Left colon (tissue), 2 donors: ENCODE measurements around the gene CCSER1. TPM values are rescaled to one million over a fixed set of nuclear protein-coding genes. Genes with fewer than 3 reads are reported as not detected.
"Not testable (repeated sequence)": the region's sequence is repeated elsewhere in the genome, so short reads cannot be mapped to it uniquely, and the experiment has no call there.

ENCODE experiments used
- ATAC-seq: fragments of 200-7000 bp; cut with Tn5 transposase; one replicate; pipeline ENCODE4 v1.9.1; 2020; ENCODE audit warnings: mild to moderate bottlenecking, moderate library complexity
- DNase-seq, 2 donors: peaks; one replicate each; pipeline ENCODE4 v3.0.0-alpha.2; 2020
- intact Hi-C, 2 donors: fragments of 100-400 bp; cut with DNase I in 1 of 2; cut with micrococcal nuclease in 1 of 2; formaldehyde crosslinking; loops; one replicate each; pipeline versions ENCODE4 v1.11.2 to v1.14.0; 2022; cut with DNase I, micrococcal nuclease
- total RNA-seq, 2 donors: library from RNA; stranded (reverse); fragmentation: NEBNext Ultra II Directional; extraction: Animal tissue kit (Norgen Biotek cat#: 25700); gene quantifications; one replicate each; pipeline ENCODE4 v1.2.1, GENCODE V29; 2021
- donor health status: DM: no; HTN: no; CAD: no.
- donor health status: DM: yes; HTN: yes; CAD: no.

CCSER1 gene
- total RNA-seq, 2 donors from 2014 or later = 14.4 to 22.7 TPM

DNA sequence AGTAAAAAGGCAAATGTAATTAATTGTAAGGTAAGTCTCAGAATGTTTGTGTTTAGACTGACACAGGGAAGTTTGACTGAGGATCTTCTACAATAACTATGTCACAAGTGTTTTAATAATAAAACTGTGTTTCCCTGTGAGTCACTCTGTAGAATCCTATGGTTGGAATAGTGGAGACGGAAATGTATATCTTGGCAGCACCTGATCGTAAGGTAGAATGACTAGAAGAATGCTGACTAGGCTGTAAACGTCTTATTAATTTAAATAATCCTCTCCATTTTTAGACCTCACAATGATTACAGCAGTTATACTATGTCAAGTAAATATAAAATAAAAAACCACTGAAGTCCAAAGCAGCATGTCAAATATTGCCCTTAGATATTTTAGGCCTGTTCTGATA, 266.0 kb downstream of the CCSER1 start:
- intact Hi-C loops = no loop called here
- ATAC-seq (no peak), DNase-seq (no peak)

DNA sequence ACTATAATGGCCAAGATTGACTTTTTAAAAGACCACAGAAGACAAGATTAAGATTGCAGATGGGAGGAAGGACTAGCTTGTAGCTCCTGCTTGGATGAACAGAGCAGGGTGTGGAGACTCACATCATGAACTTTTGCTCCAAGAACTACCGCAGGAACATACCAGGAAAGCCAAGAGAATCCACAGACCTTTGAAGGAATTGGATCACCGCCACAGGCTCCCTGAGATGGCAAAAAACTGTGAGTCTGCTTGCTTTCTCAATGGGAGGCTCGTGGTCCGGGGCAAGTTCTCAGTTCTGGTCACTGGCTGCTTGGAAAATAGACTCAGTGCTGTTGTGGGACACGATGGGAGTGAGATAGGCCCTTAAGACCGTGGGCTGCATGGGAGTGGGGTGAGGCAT, 276.6 kb downstream of the CCSER1 start:
- intact Hi-C loops = no loop called here
- DNase-seq (no peak), ATAC-seq (no peak)

DNA sequence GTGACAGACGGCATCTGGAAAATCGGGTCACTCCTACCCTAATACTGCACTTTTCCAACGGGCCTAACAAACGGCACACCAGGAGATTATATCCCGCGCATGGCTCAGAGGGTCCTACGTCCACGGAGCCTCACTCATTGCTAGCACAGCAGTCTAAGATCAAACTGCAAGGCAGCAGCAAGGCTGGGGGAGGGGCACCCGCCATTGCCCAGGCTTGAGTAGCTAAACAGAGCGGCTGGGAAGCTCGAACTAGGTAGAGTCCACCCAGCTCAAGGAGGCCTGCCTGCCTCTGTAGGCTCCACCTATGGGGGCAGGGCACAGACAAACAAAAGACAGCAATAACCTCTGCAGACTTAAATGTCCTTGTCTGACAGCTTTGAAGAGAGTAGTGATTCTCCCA, 280.7 kb downstream of the CCSER1 start:
- ATAC-seq, DNase-seq, intact Hi-C loops: not testable (repeated sequence)

- intact Hi-C loops, DNase-seq, ATAC-seq: not testable (repeated sequence)
Observed at GRCh38 chr4:90412786-90413185, 285.6 kb downstream of the CCSER1 start.

DNA sequence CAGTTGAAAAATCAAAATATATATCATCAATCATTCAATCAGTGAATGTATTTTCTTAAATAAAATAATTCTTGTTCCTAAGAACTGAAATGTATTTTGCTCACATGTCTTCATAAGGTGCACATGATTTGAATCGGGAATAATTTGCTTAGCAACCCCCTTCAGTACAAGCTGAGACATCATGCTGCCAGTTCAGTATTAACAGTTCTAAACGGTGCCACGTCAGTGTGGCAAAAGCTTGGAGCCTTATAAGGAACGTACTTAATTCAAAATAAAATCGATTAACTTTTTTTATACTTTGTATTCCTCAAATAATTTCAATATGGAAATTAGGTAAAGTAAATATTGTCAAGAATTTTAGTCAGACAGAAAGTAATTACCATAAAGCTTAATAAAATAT, 287.9 kb downstream of the CCSER1 start:
- ATAC-seq = no peak
- DNase-seq = no peak
- intact Hi-C loops = no loop called here

GRCh38 chr4:90419124-90419711, 292.0 kb downstream of the CCSER1 start:
- ATAC-seq = peak; percentile 79
- intact Hi-C loops = no loop called here
- no peak for DNase-seq

DNA sequence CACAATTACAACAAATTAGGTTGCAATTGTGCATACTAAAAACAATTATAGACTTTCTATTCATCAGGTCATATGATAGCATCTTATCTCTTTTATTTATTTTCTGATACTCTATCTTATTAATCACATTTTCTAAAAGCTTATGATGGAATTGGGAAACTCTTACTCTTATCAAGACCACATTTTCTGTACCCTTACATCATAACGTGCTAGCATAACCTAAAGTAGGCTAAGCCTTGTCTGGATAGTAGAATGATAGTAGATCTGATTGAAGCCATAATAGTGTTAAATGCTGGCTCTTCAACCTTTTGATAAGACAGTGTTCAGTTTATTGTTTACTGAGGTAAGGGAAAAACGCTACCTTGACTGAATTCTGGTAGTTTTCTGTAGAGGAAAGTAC, 294.0 kb downstream of the CCSER1 start:
- intact Hi-C loops = no loop called here
- ATAC-seq (no peak), DNase-seq (no peak)

DNA sequence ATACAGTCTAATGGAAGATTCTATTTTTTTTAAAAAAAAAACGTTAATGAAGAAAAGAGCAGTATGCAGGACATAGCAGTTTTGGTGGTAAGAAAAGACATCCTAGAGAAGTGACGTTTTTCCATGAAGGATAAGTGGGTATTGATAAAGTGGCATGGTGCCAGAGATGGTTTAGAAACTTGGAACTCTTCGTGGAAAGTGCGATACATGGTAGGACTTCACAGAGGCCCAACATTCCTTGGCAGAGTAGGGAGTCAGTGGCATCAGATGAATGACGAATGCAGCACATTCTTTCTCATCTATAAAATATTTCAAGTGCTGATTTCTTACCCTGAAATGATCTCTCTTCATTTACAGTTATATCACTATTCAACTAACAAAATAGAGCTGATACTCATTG, 298.7 kb downstream of the CCSER1 start:
- intact Hi-C loops = no loop called here

DNA sequence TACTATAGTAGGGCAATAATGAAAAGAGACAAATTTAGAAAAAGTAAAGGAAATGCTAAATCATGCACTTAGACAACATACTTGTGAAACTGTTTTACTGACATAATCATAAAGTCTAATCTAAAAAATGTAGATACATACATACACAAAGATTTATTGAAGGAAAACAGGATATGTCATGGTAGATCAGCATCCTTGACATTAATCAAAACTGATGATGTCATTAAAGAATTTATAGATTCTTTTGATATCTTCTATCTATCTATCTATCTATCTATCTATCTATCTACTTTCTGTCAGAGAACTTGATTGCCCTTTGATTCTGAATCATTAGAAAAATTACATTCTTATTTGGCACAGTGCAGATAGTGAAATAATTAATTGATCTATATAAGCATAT, 311.3 kb downstream of the CCSER1 start:
- intact Hi-C loops = no loop called here

More for the DNA sequence above, 298.7 kb downstream of the CCSER1 start:
- ATAC-seq (no peak), DNase-seq (no peak)

GRCh38 chr4:90441770-90442169, 314.6 kb downstream of the CCSER1 start:
- ATAC-seq = no peak
- intact Hi-C loops = no loop called here
- no peak for DNase-seq

More for the DNA sequence above, 311.3 kb downstream of the CCSER1 start:
- DNase-seq = no peak
- ATAC-seq = no peak

DNA sequence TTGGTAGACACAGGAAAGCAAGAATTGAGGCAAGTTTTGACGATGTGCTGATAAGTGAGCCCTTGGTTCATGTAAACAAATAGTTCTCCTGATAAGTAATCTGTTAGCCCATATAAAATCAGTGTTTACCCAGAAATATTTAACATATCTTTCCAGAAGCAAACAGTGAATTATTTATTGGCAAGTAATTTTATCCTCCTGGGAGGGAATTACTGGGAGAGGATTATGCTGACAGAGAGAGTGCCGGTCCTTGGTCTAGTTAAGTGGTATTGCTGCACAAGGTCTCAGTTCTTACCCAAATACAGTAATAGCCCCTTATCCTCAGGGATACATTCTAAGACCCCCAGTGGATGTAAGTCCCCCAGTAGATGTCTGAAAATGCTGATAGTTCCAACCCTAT, 315.4 kb downstream of the CCSER1 start:
- no peak for DNase-seq
- intact Hi-C loops = no loop called here
- ATAC-seq = no peak

GRCh38 chr4:90443231-90443630, 316.0 kb downstream of the CCSER1 start:
- no peak for ATAC-seq
- DNase-seq = no peak
- intact Hi-C loops = no loop called here

- intact Hi-C loops = no loop called here
- DNase-seq = no peak
- no peak for ATAC-seq
Observed at GRCh38 chr4:90444904-90445303, 317.7 kb downstream of the CCSER1 start.

DNA sequence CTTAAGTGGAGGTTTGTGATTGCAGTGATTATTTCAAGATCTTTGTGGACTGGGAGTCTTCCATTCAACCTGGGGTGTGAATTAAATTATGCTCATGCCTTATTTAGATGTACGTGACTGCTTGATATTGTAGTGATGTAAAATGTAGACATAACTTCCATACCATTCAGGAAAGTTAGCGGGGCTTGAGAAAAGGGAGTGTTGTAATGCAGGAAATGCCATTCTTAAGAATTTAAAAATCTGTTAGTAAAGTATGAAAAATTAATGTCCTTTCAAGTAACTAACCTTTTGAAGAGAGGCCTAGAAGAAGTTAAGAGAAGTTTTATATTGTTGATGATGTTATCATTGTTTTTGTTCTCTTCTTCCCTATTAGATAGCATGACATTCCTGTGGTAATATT, 318.2 kb downstream of the CCSER1 start:
- DNase-seq = no peak
- intact Hi-C loops = no loop called here
- no peak for ATAC-seq

DNA sequence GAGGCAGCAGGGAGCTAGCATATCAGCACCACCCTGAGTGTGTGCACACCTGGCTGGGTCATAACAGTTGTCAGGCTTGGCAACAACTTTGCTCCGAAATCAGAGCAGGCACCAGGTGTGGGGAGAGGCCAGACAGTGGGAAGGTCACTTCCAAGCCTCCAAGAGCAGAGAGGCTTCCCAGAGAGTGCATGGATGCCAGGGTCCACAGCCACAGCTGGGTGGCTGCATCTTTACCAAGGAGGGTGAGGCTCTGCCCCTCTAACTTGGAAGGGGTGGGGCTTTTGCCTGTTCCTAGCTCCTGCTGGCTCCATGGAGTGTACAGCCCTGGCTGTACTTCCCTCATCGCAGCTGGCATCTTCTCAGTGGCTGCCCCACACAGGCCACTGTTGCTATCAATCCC, 322.4 kb downstream of the CCSER1 start:
- intact Hi-C loops = no loop called here
- ATAC-seq = no peak
- no peak for DNase-seq

GRCh38 chr4:90456891-90457290, 329.7 kb downstream of the CCSER1 start:
- ATAC-seq (no peak), DNase-seq (no peak)
- intact Hi-C loops = no loop called here

DNA sequence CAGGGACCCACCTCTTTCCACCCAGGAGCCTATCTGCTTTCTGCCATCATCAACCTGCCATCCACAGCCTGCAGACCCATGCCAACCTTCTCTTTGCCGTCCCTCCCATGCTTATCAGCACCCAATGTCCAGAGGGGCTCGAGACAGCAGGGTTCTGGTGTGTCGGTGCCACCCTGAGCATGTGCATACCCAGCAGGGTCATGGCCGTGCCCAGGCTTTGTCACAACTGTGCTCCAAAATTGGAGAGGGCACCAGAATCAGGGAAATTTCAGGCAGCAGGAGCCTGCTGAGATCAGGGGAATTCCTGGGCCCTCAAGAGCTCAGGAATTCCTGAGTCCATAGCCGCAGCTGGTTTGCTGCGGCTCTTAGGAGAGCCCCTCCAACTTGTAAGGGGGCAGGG, 330.6 kb downstream of the CCSER1 start:
- intact Hi-C loops = no loop called here
- no peak for ATAC-seq

DNA sequence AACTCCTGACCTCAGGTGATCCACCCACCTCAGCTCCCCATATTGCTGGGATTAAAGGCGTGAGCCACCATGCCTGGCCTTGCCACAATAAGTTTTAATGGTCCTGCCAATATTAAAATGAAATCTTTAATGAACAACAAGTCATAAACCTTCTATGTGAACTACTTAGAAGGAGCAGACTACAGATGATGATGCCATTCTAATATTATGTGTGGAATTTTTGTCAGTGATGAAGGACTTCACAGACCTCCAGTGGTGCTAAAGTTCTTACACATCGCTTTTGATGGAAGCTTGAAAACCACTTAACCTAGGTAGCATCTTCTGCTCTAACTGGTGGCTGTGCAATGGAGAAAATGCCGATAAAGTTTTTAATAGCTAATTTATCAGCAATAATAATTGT, 331.4 kb downstream of the CCSER1 start:
- intact Hi-C loops = no loop called here
- no peak for DNase-seq
- ATAC-seq = no peak

More for the DNA sequence above, 330.6 kb downstream of the CCSER1 start:
- no peak for DNase-seq

DNA sequence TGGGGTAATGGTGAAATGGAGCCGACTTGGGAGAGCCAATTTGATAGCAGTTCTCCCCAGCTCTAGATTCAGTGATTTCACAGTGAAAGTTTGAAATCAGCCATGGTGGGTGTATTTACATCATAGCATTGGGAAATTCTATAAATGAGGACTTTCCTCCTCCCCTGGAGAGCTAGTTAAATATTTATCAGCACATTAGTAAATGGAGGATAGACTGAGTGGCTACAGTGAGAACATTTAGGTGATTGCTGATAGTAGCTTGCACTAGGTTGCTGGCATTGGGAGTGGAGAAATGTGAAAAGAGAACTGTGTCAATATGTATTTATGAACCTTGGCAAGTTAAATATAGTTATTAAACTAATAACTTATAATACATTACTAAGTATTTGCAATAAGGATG, 347.3 kb downstream of the CCSER1 start:
- no peak for DNase-seq
- no peak for ATAC-seq
- intact Hi-C loops = no loop called here

GRCh38 chr4:90476019-90476418, 348.8 kb downstream of the CCSER1 start:
- intact Hi-C loops = no loop called here
- no peak for ATAC-seq
- DNase-seq = no peak

- ATAC-seq (no peak), DNase-seq (no peak)
- intact Hi-C loops = no loop called here
Observed at GRCh38 chr4:90476586-90476985, 349.4 kb downstream of the CCSER1 start.
